B cell (primary cell): ENCODE measurements around the gene SCUBE1.

Source experiments
- CTCF ChIP-seq: fragments of 200-600 bp; IDR thresholded peaks from one replicate; pipeline ENCODE4 v1.8.0; 2022; ENCODE audit warnings: antibody characterized with exemption, mild to moderate bottlenecking
- EZH2 ChIP-seq: IDR thresholded peaks from 2 replicates; pipeline ENCODE4 v1.6.1; 2012; ENCODE audit warnings: borderline replicate concordance, low read depth, mild to moderate bottlenecking, moderate library complexity, low read length; ENCODE audit not compliant: insufficient read depth, poor library complexity, severe bottlenecking

GRCh38 chr22:43343262-43343669 is at the start of gene SCUBE1:
- no peak for TF ChIP-seq CTCF
- no peak for TF ChIP-seq EZH2
